ENCODE measurements around the gene TRIM10. TPM values are rescaled to one million over a fixed set of nuclear protein-coding genes. Genes with fewer than 3 reads are reported as not detected.

Gene TRIM10
- total RNA-seq, 2 experiments from 2014 or later: 0.36 to 0.38 TPM

Other genes starting within 250 kb of the TRIM10 start
- 1,000 to 10,000 TPM; 1,413 to 1,470 TPM for gene HLA-A, start 218.7 kb downstream of the TRIM10 start, total RNA-seq
- gene POLR1H, start 99.9 kb downstream of the TRIM10 start, total RNA-seq: 10 to 100 TPM; 69.4 to 73.2 TPM
- gene PPP1R11, start 94.0 kb downstream of the TRIM10 start, total RNA-seq: 10 to 100 TPM; 51.3 to 55.0 TPM
- not detected for gene RNF39, start 85.4 kb downstream of the TRIM10 start, total RNA-seq
- gene TRIM31, start 48.1 kb downstream of the TRIM10 start, total RNA-seq: not detected
- not detected for gene TRIM40, start 25.1 kb downstream of the TRIM10 start, total RNA-seq
- 1 to 10 TPM in 1 of 2 experiments, under 1 TPM in 1; 0.63 to 1.6 TPM for gene TRIM15, start 2.3 kb upstream of the TRIM10 start, total RNA-seq
- 10 to 100 TPM; 64.3 to 65.1 TPM for gene TRIM26, start 52.2 kb upstream of the TRIM10 start, total RNA-seq
- 10 to 100 TPM; 13.7 to 15.6 TPM for gene TRIM39, start 165.7 kb upstream of the TRIM10 start, total RNA-seq
- gene RPP21, start 183.9 kb upstream of the TRIM10 start, total RNA-seq: 10 to 100 TPM; 34.6 to 38.3 TPM